H9 (cell line): ENCODE data around the gene COA1. TPM values are rescaled to one million over a fixed set of nuclear protein-coding genes. Genes with fewer than 3 reads are reported as not detected.

Source experiments
- DNase-seq: peaks from one replicate; pipeline ENCODE4 v3.0.0-alpha.2; 2017
- H2AFZ ChIP-seq: one replicate; pipeline ENCODE4 v1.6.1; 2013; ENCODE audit warnings: mild to moderate bottlenecking, low read length, control low read depth, moderate library complexity
- H2AK5ac ChIP-seq: 2 replicates; pipeline ENCODE4 v1.6.1; 2013; ENCODE audit warnings: low read length, control low read depth, mixed read lengths; ENCODE audit not compliant: insufficient read length
- H2BK120ac ChIP-seq: one replicate; pipeline ENCODE4 v1.6.1; 2013; ENCODE audit warnings: low read depth, mild to moderate bottlenecking, low read length, control low read depth, inconsistent platforms; ENCODE audit not compliant: poor library complexity, severe bottlenecking
- H2BK12ac ChIP-seq: 2 replicates; pipeline ENCODE4 v1.6.1; 2013; ENCODE audit warnings: low read length, control low read depth, mixed read lengths, low read depth; ENCODE audit not compliant: insufficient read length
- H2BK15ac ChIP-seq: 2 replicates; pipeline ENCODE4 v1.6.1; 2013; ENCODE audit warnings: low read depth, low read length, control low read depth
- H2BK20ac ChIP-seq: one replicate; pipeline ENCODE4 v1.6.1; 2013; ENCODE audit warnings: low read depth, mild to moderate bottlenecking, low read length, control low read depth, inconsistent platforms; ENCODE audit not compliant: poor library complexity, severe bottlenecking
- H2BK5ac ChIP-seq: 2 replicates; pipeline ENCODE4 v1.6.1; 2013; ENCODE audit warnings: low read length, control low read depth, mixed read lengths; ENCODE audit not compliant: insufficient read length
- H3K14ac ChIP-seq: 2 replicates; pipeline ENCODE4 v1.6.1; 2013; ENCODE audit warnings: low read length, control low read depth; ENCODE audit not compliant: insufficient read depth
- H3K18ac ChIP-seq: 2 replicates; pipeline ENCODE4 v1.6.1; 2013; ENCODE audit warnings: low read depth, mild to moderate bottlenecking, mixed read lengths, low read length, control low read depth; ENCODE audit not compliant: insufficient read length
- H3K23ac ChIP-seq: 2 replicates; pipeline ENCODE4 v1.6.1; 2013; ENCODE audit warnings: low read length, control low read depth, mixed read lengths, low read depth; ENCODE audit not compliant: insufficient read length
- H3K23me2 ChIP-seq: 2 replicates; pipeline ENCODE4 v1.6.1; 2013; ENCODE audit warnings: low read depth, mild to moderate bottlenecking, mixed read lengths, low read length, control low read depth; ENCODE audit not compliant: insufficient read length, poor library complexity, severe bottlenecking
- H3K27ac ChIP-seq: 2 replicates; pipeline ENCODE4 v1.5.1; 2013; ENCODE audit warnings: low read length, control low read depth, mixed read lengths, low read depth; ENCODE audit not compliant: insufficient read length
- H3K27me3 ChIP-seq: 2 replicates; pipeline ENCODE4 v1.6.1; 2013; ENCODE audit warnings: low read length, control low read depth, inconsistent platforms; ENCODE audit not compliant: insufficient read depth
- H3K4ac ChIP-seq: 2 replicates; pipeline ENCODE4 v1.6.1; 2013; ENCODE audit warnings: low read depth, mild to moderate bottlenecking, control low read depth, inconsistent platforms, low read length, moderate library complexity
- H3K4me1 ChIP-seq: 2 replicates; pipeline ENCODE4 v1.6.1; 2013; ENCODE audit warnings: low read length, control low read depth, inconsistent platforms; ENCODE audit not compliant: insufficient read depth
- H3K4me2 ChIP-seq: 2 replicates; pipeline ENCODE4 v1.6.1; 2013; ENCODE audit warnings: low read length, control low read depth, mixed read lengths; ENCODE audit not compliant: insufficient read length, insufficient read depth
- H3K56ac ChIP-seq: 2 replicates; pipeline ENCODE4 v1.6.1; 2013; ENCODE audit warnings: low read depth, mild to moderate bottlenecking, mixed read lengths, low read length, control low read depth; ENCODE audit not compliant: insufficient read length
- H3K79me1 ChIP-seq: 2 replicates; pipeline ENCODE4 v1.6.1; 2013; ENCODE audit warnings: low read depth, mild to moderate bottlenecking, moderate library complexity, low read length, control low read depth, inconsistent platforms; ENCODE audit not compliant: insufficient read depth, poor library complexity, severe bottlenecking
- H3K79me2 ChIP-seq: 2 replicates; pipeline ENCODE4 v1.6.1; 2013; ENCODE audit warnings: low read length, control low read depth, inconsistent platforms; ENCODE audit not compliant: insufficient read depth
- H3K9ac ChIP-seq: 2 replicates; pipeline ENCODE4 v1.6.1; 2013; ENCODE audit warnings: low read length, control low read depth, mixed read lengths; ENCODE audit not compliant: insufficient read length; ENCODE audit errors: extremely low read depth
- H3K9me3 ChIP-seq: one replicate; pipeline ENCODE4 v1.6.1; 2013; ENCODE audit warnings: low read depth, low read length, inconsistent platforms; ENCODE audit not compliant: control insufficient read depth
- H3T11ph ChIP-seq: one replicate; pipeline ENCODE4 v1.6.1; 2013; ENCODE audit warnings: mild to moderate bottlenecking, low read length, control low read depth, inconsistent platforms
- H4K20me1 ChIP-seq: one replicate; pipeline ENCODE4 v1.6.1; 2013; ENCODE audit not compliant: control insufficient read depth, insufficient read length, insufficient read depth
- H4K5ac ChIP-seq: 2 replicates; pipeline ENCODE4 v1.6.1; 2013; ENCODE audit warnings: low read depth, mild to moderate bottlenecking, mixed read lengths, low read length, control low read depth; ENCODE audit not compliant: insufficient read length
- H4K8ac ChIP-seq: replicated peaks from 2 replicates; pipeline ENCODE4 v1.6.1; 2013; ENCODE audit warnings: low read length, control low read depth, mixed read lengths, low read depth; ENCODE audit not compliant: insufficient read length
- H4K91ac ChIP-seq: 2 replicates; pipeline ENCODE4 v1.6.1; 2013; ENCODE audit warnings: low read depth, mild to moderate bottlenecking, moderate library complexity, mixed read lengths, low read length, control low read depth; ENCODE audit not compliant: insufficient read length
- H3K27ac Mint-ChIP-seq, 3 experiments: 2 replicates in 2 of 3; 3 replicates in 1 of 3; pipeline ENCODE4 v1.8.0; 2020 to 2021; ENCODE audit warnings: mixed read lengths in 3 of 3, mild to moderate bottlenecking in 1 of 3, moderate library complexity in 1 of 3
- H3K27me3 Mint-ChIP-seq: 2 replicates; pipeline ENCODE4 v1.8.0; 2021; ENCODE audit warnings: low read depth, mild to moderate bottlenecking, moderate library complexity, mixed read lengths
- H3K36me3 Mint-ChIP-seq, 3 experiments: 2 replicates in 2 of 3; 3 replicates in 1 of 3; pipeline ENCODE4 v1.8.0; 2020 to 2021; ENCODE audit warnings: low read depth in 3 of 3, mixed read lengths in 3 of 3; ENCODE audit not compliant: insufficient read depth in 1 of 3
- H3K4me1 Mint-ChIP-seq, 2 experiments: 2 replicates each; pipeline ENCODE4 v1.8.0; 2020; ENCODE audit warnings: mixed read lengths in 2 of 2
- H3K4me3 Mint-ChIP-seq, 2 experiments: 2 replicates in 1 of 2; 3 replicates in 1 of 2; pipeline ENCODE4 v1.8.0; 2020 to 2021; ENCODE audit warnings: mild to moderate bottlenecking in 2 of 2, mixed read lengths in 2 of 2, moderate library complexity in 1 of 2
- H3K9me3 Mint-ChIP-seq, 2 experiments: 2 replicates in 1 of 2; 3 replicates in 1 of 2; pipeline ENCODE4 v1.8.0; 2020; ENCODE audit warnings: mild to moderate bottlenecking in 2 of 2, mixed read lengths in 2 of 2, moderate library complexity in 1 of 2
- CTCF ChIP-seq: fragments of 200-600 bp; sonication (generic); conservative IDR thresholded peaks from 3 replicates; pipeline ENCODE4 v1.8.0; 2021; ENCODE audit warnings: antibody characterized with exemption, mild to moderate bottlenecking
- WGBS: extraction: QIAGEN DNeasy Blood & Tissue Kit; methylation state at CpG from one replicate; pipeline ENCODE4 v1.1.7; 2013; ENCODE audit warnings: missing lambda C conversion rate, low lambda C conversion rate, mixed read lengths; ENCODE audit not compliant: insufficient read length; ENCODE audit errors: extremely low coverage; 5-methylcytosine and 5-hydroxymethylcytosine counted together
- total RNA-seq: library from RNA; stranded (reverse); gene quantifications from 2 replicates; pipeline ENCODE4 v1.2.1, GENCODE V29; 2021

Gene COA1
- total RNA-seq, 1 experiment from 2014 or later = 138 TPM

GRCh38 chr7:43639858-43640491 is 89.3 kb downstream of the COA1 start:
- Histone ChIP-seq H3K27ac (no peak overlapping the region), H3K14ac (no peak overlapping the region), H2BK120ac (no peak overlapping the region), H4K5ac (no peak overlapping the region), H2AK5ac (no peak overlapping the region), H2AFZ (no peak overlapping the region), H2BK12ac (no peak overlapping the region), H3K79me2 (no peaks in the 10 kb centered on the region), H3K56ac (no peak overlapping the region), H2BK15ac (no peak overlapping the region), H3K4me2 (no peak overlapping the region), H3K23me2 (no peaks in the 10 kb centered on the region), H3K18ac (no peak overlapping the region), H2BK5ac (no peak overlapping the region), H3K23ac (no peak overlapping the region), H3K4ac (no peak overlapping the region), H4K91ac (no peak overlapping the region), H3K79me1 (no peaks in the 10 kb centered on the region), H2BK20ac (no peak overlapping the region), H3K27me3 (no peaks in the 10 kb centered on the region), H3K9ac (no peak overlapping the region), H3T11ph (no peak overlapping the region), H3K9me3 (no peaks in the 10 kb centered on the region), H3K4me1 (no peaks in the 10 kb centered on the region), H4K8ac (no peak overlapping the region), H4K20me1 (no peaks in the 10 kb centered on the region)
- WGBS = no CpG with 5 or more reads among the region's 6 CpGs
- H3K27me3 Mint-ChIP-seq = no peaks in the 10 kb centered on the region
- no peak overlapping the region for H3K4me3 Mint-ChIP-seq
- H3K36me3 Mint-ChIP-seq = peaks cover 39 to 82% (median 81%) of the 10 kb centered on the region in 3 experiments; a peak in 6 of 7 replicates
- peak overlapping the region in 2 of 3 experiments; percentile 29 to 79; a peak in 5 of 7 replicates for H3K27ac Mint-ChIP-seq
- TF ChIP-seq CTCF = no peak
- DNase-seq = no peak
- H3K9me3 Mint-ChIP-seq = no peaks in the 10 kb centered on the region
- H3K4me1 Mint-ChIP-seq = peaks cover 7 to 8% of the 10 kb centered on the region in 2 experiments
